ENCODE data around the gene AOC3. TPM values are rescaled to one million over a fixed set of nuclear protein-coding genes. Genes with fewer than 3 reads are reported as not detected.

The AOC3 gene
- total RNA-seq, 1 donor from 2014 or later: 160 TPM

GRCh38 chr17:42835732-42836131 lies 15.3 kb upstream of the AOC3 start:
- no peak overlapping the region for H3K4me3 ChIP-seq
- peaks cover 26% of the 10 kb centered on the region for H3K4me1 ChIP-seq
- H3K27ac ChIP-seq: no peak overlapping the region
- no peaks in the 10 kb centered on the region for H3K9me3 ChIP-seq
- intact Hi-C loops (cut with DNase I): no loop called here
- H3K36me3 ChIP-seq: peaks cover 62% of the 10 kb centered on the region
- no peak for TF ChIP-seq CTCF (IDR thresholded peaks at IDR 0.05)
- DNase-seq (no peak), ATAC-seq (no peak)
- no peaks in the 10 kb centered on the region for H3K27me3 ChIP-seq (ENCODE audit: low read depth)

- peaks cover 84% of the 10 kb centered on the region for H3K36me3 ChIP-seq
- H3K27ac ChIP-seq: no peak overlapping the region
- no peak for TF ChIP-seq CTCF (IDR thresholded peaks at IDR 0.05)
- peaks cover 30% of the 10 kb centered on the region for H3K4me1 ChIP-seq
- no peak overlapping the region for H3K4me3 ChIP-seq
- intact Hi-C loops (cut with DNase I): loop anchor here (10.0 kb wide), 1 partner anchor 93 kb away; no protein-coding TSS in a partner anchor
- ATAC-seq (no peak), DNase-seq (no peak)
- H3K27me3 ChIP-seq (ENCODE audit: low read depth): no peaks in the 10 kb centered on the region
- no peaks in the 10 kb centered on the region for H3K9me3 ChIP-seq
These were observed 8.9 kb upstream of the AOC3 start for GRCh38 chr17:42841975-42842685.

- peak; percentile 87 for TF ChIP-seq CTCF (IDR thresholded peaks at IDR 0.05)
- intact Hi-C loops (cut with DNase I): loop anchor here (10.0 kb wide), 1 partner anchor 91 kb away; no protein-coding TSS in a partner anchor
- peaks cover 71% of the 10 kb centered on the region for H3K36me3 ChIP-seq
- DNase-seq (no peak), ATAC-seq (peak; percentile 62 to 74)
- H3K4me1 ChIP-seq: peaks cover 42% of the 10 kb centered on the region
- no peaks in the 10 kb centered on the region for H3K27me3 ChIP-seq (ENCODE audit: low read depth)
- H3K9me3 ChIP-seq: no peaks in the 10 kb centered on the region
- H3K27ac ChIP-seq: no peak overlapping the region
- H3K4me3 ChIP-seq: no peak overlapping the region
These were observed 7.6 kb upstream of the AOC3 start for GRCh38 chr17:42843358-42843934.

- H3K27ac ChIP-seq: peak within 1 kb of the TSS; percentile 56
- H3K4me1 ChIP-seq: peaks cover 47% of the 10 kb centered on the region
These were observed 6.7 kb upstream of the AOC3 start, which contains the start of gene AOC2 for GRCh38 chr17:42844271-42844670. Gene AOC2, plus strand, starts transcription at chr17:42844580. Its CDS starts 47 bp downstream, at chr17:42844627.

More at GRCh38 chr17:42844271-42844670, 6.7 kb upstream of the AOC3 start, which contains the start of gene AOC2:
- no peak for TF ChIP-seq CTCF (IDR thresholded peaks at IDR 0.05)
- intact Hi-C loops (cut with DNase I): loop anchor here (10.0 kb wide), 1 partner anchor 91 kb away; no protein-coding TSS in a partner anchor
- DNase-seq: no peak
- no peaks in the 10 kb centered on the region for H3K9me3 ChIP-seq
- no peaks in the 10 kb centered on the region for H3K27me3 ChIP-seq (ENCODE audit: low read depth)
- peaks cover 62% of the 10 kb centered on the region for H3K36me3 ChIP-seq
- no peak within 1 kb of the TSS for H3K4me3 ChIP-seq
- ATAC-seq: peak in 1 of 2 donors; percentile 11

Data from lower lobe of right lung (tissue), 2 donors.